ENCODE data around the gene CIROP.

CIROP gene

DNA sequence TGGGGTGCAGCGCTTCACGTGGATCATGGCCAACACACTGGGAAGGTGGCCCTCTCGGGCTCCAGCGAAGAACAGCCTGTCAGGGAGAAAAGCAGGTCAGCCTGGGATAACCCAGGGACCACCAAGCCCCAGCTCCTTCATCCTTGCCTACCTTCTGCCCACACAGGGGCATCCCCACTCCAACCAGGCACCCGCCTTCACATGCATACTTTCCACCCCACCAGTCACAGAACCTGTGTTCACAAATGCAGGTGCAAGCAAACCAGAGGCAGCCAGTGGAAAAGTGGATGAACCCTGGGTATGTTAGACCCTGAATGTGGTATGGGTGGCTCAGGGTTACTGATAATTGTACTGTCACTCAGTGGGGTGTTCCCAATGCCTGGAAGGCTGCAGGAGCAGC is 26.7 kb upstream of the CIROP start:
- no peak for DNase-seq (ENCODE audit: low read depth)

DNA sequence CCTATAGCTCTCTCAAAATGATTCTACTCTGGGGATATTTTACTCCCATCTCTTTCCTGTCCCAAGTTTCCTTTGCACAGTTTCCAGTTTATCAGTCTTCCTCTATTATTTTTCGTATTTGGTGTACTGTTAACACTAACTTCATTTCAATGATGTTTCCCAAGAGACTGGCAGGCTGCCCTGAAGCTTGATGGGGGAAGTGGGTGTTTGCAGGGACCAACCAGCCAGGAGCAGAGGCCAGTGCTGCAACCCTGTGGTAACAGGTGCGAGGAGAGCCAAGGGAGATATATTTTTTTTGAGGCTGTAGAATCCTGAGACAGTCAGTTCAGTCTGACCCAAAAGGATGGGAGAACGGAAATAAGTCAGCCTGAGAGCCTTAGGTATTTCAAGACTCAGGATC is 26.1 kb upstream of the CIROP start:
- no peak for DNase-seq (ENCODE audit: low read depth)

GRCh38 chr14:23129759-23130316 is 25.0 kb upstream of the CIROP start:
- no peak for DNase-seq (ENCODE audit: low read depth)

GRCh38 chr14:23128969-23129758 is 24.4 kb upstream of the CIROP start:
- DNase-seq (ENCODE audit: low read depth) = no peak

- DNase-seq (ENCODE audit: low read depth) = no peak
These were observed 23.1 kb upstream of the CIROP start for GRCh38 chr14:23127861-23128260.

DNA sequence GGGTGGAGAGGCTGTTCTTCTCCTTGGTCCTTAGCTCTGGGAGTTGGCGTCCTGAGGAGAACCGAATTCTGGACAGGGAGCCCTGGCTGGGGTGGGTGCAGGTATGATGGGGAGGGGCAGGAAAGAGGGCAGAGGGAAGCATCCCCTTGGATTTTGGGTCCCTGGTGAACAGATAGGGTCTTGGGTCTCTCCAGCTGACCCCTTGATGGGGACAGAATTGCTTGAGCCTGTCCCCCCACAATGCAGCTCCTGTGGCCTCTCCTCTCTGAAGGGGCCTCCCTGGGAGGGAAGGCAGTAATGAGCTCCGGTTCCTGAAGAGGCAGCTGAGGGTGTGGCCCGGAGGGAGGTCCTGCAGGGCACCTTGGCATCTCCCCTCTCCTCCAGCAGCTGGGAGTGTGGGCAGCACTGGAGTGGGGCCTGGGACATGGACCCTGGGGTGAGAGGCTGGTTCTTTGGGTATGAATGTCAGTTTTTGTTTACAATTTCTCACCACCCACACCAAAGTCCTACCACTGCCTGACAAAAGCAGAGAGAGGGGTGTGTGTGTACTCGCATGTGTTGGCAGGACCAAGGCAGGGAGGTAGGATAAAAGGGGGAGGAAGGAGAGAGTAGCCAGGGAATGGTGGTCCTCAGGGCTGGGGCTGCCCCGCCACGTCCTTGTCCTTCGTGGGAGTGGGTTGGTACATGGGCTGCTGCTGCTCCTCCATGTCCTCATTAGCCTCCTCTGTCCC is 21.9 kb upstream of the CIROP start:
- DNase-seq (ENCODE audit: low read depth) = no peak

GRCh38 chr14:23125933-23126524 is 21.2 kb upstream of the CIROP start:
- DNase-seq (ENCODE audit: low read depth) = no peak

DNA sequence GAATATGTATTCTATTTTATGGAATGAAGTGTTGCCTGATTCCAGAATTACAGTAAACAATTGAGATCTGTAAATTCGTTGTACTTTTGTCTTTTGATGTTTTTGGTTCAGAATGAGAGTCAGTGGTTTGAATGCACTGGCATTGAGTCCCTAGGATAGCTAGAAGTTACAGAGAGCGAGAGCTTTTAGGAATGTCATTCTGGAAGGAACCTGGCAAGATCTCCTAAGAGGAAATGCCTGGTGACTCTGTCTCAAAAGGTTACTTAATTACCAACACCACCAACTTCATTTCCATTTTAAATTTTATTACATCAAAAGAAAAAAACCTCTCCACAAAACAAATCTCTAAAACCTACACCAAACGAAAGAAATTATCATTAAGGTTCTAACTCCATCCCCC is 20.2 kb upstream of the CIROP start:
- DNase-seq (ENCODE audit: low read depth) = no peak

GRCh38 chr14:23124337-23124954 is 19.7 kb upstream of the CIROP start:
- no peak for DNase-seq (ENCODE audit: low read depth)

DNA sequence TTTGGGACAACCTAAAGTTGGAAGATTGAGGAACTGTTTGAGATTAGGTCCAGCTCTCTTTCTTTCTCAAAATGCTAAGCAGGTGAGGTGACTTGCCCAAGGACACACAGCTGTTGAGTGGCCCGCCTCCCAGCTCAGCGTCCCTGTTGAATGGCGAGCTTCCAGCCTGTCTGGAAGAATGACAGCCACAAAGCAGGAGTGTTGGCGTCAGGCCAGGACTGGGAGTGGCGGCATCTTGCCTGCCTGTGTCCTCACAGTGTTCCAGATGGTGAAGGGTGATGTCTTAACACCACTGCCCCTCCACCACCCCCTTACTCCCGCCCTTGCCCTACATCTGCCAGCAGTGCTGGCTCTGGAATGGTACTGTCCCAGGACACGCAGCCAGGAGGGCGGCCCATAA is 18.6 kb upstream of the CIROP start:
- DNase-seq (ENCODE audit: low read depth) = no peak

DNA sequence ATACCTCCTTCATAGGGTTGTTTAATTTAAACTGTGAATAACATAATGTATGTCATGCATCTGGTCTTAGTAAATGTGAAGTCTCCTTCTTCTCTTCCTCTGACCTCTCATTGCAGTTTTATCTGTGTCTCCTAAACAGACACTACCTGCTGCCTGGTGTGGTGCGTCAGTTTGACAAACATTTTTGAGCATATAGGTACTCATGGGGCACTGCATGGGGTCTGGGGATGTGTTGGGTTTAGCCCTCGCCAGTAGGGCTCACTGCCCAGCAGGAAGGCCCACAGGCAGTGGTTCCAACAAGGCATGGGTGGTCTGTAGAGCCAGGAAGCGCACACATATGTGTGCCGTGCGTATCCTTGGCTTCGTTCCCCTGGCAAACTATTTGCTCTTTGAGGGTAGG is 17.3 kb upstream of the CIROP start:
- no peak for DNase-seq (ENCODE audit: low read depth)

DNA sequence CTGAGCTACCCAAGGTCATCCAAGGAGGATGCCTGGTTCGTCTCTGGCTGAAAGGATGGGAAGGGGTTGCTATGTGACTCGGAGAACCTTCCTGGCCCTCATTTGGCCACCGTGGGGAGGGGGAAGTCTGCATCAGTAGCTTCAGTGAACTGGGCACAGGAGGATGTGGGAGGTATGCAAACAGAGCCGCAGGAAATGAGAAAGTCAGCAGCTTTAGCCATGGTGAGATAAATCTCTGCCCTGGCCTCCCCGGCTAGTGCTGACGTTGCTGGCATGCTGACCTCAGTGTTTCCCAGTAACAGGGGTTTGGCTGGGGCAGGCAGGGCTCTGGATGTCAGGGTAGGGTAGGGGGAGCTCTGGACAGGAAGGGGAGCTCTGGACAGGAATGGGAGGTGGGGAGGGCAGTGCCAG is 16.6 kb upstream of the CIROP start:
- DNase-seq (ENCODE audit: low read depth) = no peak

DNA sequence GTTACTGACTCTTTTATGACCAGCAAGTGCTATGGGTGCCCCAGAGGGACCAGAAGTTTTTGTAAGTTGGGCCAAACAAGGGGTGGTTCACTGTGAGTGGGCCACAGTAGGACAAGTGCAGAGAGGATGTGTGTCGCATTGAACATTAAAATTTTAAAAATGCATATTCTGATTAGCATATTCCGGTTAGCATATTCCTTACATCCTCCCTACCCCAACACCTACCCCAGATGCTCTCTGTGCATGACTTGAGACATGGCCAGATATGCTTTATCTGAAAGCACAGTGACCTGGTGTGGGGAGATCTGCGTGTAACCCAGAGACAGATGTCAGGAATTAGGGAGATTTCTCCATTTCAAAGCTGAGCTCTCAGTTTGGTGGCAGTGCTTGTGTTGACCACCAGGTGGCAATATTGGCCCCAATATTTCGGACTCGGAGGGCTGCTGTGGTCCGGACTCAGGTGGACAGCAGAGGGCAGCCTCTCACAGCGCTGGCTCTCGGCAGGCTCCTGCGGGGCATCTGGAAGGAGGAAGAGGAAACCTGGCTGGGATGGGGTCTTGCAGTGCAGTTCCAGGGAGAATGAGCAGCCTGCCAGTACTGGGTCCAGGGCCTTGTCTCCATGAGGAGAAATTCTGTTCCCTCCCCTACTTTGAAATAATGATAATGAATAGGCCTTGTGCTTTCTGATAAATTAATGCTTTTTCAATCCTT is 15.9 kb upstream of the CIROP start:
- peak; percentile 60 for DNase-seq (ENCODE audit: low read depth)

DNA sequence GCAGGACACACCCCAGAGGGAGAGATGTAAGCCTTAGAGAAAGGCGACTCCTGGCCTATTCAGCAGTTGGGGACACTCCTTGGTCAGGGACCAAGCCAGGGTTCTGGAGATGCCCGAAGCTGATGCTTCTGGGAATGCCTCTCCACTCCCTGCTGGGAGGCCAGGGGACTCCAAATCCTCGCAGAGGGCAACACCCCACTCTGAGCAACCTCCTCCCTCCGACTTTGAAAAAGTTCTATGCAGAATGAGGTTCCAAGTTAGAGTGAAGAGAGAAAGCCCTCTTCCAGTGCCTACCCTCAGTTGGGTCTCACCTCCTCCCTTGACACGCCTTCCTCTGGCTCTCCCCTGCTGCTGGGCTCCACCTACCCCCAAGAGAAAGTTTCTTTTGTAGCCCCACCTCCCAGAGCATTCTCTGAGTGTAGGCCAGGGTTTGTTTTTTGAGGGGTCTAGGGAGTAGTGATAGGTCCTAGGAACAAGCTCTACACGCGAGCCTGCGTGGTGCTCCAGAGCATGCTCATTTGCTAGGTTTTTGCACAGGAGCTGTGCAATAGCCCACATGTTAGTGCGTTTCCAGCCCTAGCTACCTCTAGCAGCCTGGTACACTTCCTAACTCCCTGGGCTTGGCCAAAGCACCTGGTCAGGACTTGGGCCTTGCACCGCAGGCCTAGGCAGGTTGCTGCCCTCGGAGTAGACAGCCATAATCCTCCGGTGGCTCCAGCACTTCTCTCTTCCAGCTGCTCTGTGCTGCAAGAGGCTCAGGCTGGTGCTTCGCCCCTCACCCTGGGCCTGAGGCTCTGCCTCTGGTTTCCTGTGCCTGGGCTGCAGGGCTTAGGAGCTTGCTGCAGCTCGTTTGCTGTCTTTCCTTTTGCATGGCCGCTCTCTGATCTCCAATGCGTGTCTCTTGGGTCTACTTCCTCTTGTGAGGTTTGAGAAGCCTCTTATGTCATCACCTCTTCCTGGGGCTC is 14.9 kb upstream of the CIROP start:
- peak; percentile 14 for DNase-seq (ENCODE audit: low read depth)

DNA sequence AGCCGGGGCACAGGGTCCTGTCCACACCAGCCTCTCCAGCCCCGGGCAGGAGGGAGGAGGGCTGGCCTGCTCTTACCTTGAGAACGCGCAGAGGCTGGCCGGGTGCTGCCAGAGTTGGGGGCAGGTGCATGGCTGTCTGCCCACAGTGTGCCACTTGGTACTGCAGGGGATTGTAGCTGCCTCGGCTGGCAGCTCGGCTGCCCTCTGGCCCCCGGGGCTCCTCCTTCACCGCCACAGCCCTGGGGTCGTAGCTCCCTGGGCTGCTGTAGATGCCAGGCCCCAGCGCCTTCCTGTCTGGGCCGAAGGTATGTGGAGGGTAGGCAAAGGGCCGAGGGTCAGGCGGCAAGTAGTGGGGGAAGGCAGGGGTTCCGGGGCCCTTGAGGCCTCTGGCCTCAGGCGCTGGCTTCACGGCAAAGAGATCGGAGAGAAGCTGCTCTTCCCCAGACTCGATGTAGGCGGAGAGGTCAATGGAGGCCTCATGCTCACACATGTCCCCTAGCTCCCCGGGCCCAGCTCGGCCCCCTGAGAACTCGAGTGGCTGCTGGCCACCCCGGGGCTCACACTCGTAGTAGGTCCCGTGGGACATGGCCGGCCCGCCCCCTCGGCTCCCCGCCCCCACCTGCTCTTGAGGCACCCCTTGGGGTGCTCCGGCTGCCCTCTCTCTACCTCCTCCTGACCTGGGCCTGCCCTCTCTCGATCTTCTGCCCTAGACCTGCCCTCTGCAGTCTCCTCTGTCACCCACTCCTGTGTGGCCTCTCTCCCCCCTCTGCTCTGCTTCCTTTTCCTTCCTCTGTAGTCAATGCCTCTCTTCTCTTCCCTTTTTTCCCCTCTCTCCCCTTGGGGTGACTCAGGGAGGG is 13.9 kb upstream of the CIROP start, which contains the start of gene CEBPE:
Gene CEBPE, minus strand, starts transcription at position 750 of the 857 bp plus-strand sequence. Its CDS starts 164 bp downstream, at position 586.
- no peak for DNase-seq (ENCODE audit: low read depth)

DNA sequence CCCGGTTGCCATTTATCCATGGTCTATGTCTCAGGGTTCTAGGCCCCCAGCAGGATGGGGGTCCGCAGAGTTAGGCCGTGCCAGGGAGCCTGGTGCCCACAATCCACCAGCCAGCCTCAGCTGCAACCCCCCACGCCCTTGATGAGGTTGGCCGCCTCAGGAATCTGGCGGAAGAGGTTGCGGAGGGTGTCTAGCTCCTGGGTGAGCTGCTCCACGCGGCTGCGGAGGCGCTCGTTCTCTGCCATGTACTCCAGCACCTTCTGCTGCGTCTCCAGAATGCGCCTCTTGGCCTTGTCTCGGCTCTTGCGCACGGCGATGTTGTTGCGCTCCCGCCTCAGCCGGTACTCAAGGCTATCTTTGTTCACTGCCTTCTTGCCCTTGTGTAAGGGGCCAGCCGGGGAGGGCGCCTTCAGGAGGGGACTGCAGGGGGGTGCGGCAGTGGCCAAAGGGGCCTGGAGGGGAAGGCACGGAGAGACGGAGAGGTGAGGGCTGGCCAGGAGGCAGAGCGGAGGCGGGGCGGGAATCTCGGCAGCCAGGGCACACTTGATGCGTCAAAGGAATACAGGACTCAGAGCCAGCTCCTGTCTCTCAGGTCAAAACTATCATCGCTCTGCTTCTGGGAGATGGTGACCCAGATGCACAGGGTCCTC is 12.7 kb upstream of the CIROP start:
- DNase-seq (ENCODE audit: low read depth) = no peak

DNA sequence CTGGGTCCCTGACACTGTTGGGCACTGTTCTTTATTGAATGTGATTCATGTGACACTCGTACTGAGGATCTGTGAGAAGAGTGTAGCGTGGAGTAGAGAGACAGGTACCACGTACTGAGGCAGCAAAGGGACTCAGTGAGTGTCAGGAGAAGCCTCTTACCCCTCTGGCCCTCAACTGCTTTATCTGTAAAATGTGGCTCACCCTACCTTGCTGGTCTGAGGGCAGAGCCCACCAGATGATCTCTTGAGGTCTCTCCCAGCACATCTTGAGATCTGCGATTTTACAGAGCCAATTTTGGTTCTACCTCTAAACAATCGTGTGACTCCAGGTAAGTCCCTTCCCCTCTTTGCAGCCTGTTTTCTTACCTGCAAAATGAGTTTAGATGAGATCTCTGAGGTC is 11.1 kb upstream of the CIROP start:
- no peak for DNase-seq (ENCODE audit: low read depth)

GRCh38 chr14:23115039-23115731 is 10.4 kb upstream of the CIROP start:
- no peak for DNase-seq (ENCODE audit: low read depth)
